Body of pancreas (tissue), 4 donors: ENCODE results near the gene LSP1.
A peak's percentile ranks its signal among the peaks of the same experiment; 100 is the strongest.

Experiments used
- CTCF ChIP-seq, 7 experiments: fragments of 450-650 bp in 4 of 7; fragments of 200-600 bp in 3 of 7; sonication (generic) in 3 of 7; IDR thresholded peaks; one replicate each; pipeline ENCODE4 v1.5.1; 2016 to 2019; ENCODE audit warnings: antibody characterized with exemption in 7 of 7
- POLR2A ChIP-seq, 3 donors: fragments of 450-650 bp; IDR thresholded peaks; one replicate each; pipeline ENCODE4 v1.6.1; 2016; ENCODE audit warnings: antibody characterized with exemption in 3 of 3, mild to moderate bottlenecking in 2 of 3

GRCh38 chr11:1882265-1883238, 29.7 kb downstream of the LSP1 start:
- peak; percentile 84 to 95 (median 87) for TF ChIP-seq CTCF (IDR thresholded peaks at IDR 0.05)
- no peak for TF ChIP-seq POLR2A (IDR thresholded peaks at IDR 0.05)
